ENCODE measurements around the gene SBK3.

DNA sequence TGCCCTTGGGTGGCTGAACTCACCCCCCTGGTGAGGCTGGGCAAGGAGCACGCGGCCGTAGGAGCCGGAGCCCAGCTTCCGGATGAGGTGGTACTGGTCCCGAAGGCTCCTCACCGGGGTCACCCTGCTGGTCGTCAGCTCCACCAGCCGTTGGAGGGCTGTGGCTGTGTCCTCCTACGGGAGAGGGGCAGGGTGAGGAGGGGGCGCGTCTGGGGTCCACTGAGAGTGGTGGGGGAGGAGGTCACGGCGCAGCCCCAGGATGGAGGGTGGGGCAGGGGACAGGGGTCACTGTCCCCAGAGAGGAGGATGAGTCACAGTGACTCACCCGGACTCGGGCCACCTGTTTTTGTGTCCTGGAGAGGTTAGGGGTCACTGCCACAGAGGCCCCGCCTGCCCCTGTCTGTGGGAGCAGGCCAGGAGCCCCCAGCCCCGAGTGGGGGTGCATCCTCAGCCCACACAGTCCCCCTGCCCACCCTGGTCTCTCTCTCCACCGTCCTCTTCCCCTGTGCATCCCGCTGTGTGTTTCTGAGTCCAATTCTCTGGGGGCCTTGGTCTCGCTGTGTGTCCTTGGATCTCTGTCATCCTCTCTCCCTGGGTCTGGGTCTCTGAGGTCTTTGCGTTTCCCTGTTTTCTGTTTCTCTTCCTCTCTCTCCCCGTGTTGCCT, 435 bp downstream of the SBK3 start:
- no peak for TF ChIP-seq POLR2A (IDR thresholded peaks at IDR 0.05)
- TF ChIP-seq, protein P1, sequence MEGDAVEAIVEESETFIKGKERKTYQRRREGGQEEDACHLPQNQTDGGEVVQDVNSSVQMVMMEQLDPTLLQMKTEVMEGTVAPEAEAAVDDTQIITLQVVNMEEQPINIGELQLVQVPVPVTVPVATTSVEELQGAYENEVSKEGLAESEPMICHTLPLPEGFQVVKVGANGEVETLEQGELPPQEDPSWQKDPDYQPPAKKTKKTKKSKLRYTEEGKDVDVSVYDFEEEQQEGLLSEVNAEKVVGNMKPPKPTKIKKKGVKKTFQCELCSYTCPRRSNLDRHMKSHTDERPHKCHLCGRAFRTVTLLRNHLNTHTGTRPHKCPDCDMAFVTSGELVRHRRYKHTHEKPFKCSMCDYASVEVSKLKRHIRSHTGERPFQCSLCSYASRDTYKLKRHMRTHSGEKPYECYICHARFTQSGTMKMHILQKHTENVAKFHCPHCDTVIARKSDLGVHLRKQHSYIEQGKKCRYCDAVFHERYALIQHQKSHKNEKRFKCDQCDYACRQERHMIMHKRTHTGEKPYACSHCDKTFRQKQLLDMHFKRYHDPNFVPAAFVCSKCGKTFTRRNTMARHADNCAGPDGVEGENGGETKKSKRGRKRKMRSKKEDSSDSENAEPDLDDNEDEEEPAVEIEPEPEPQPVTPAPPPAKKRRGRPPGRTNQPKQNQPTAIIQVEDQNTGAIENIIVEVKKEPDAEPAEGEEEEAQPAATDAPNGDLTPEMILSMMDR (IDR thresholded peaks at IDR 0.05), result no peak

Measured in esophagus squamous epithelium (tissue), 4 donors.